Ishikawa (cell line): ENCODE measurements around the gene POU2F1.

ENCODE experiments used
- CEBPB ChIP-seq: IDR thresholded peaks from 2 replicates; pipeline ENCODE4 v1.6.1; 2012
- CREB1 ChIP-seq: IDR thresholded peaks from 2 replicates; pipeline ENCODE4 v1.6.1; 2012; ENCODE audit warnings: low read depth
- EGR1 ChIP-seq: IDR thresholded peaks from 2 replicates; pipeline ENCODE4 v1.6.1; 2012
- EP300 ChIP-seq: IDR thresholded peaks from 2 replicates; pipeline ENCODE4 v1.6.1; 2012; ENCODE audit warnings: borderline replicate concordance
- FOXM1 ChIP-seq: IDR thresholded peaks from 2 replicates; pipeline ENCODE4 v1.6.1; 2012; ENCODE audit warnings: low read depth, borderline replicate concordance
- MAX ChIP-seq: IDR thresholded peaks from 2 replicates; pipeline ENCODE4 v1.6.1; 2012
- NFIC ChIP-seq: IDR thresholded peaks from 2 replicates; pipeline ENCODE4 v1.6.1; 2012
- RAD21 ChIP-seq: IDR thresholded peaks from 2 replicates; pipeline ENCODE4 v1.6.1; 2012; ENCODE audit warnings: low read depth
- TAF1 ChIP-seq: IDR thresholded peaks from 2 replicates; pipeline ENCODE4 v1.6.1; 2012; ENCODE audit warnings: low read depth, mild to moderate bottlenecking
- TCF12 ChIP-seq: IDR thresholded peaks from 2 replicates; pipeline ENCODE4 v1.6.1; 2012; ENCODE audit warnings: low read depth
- TEAD4 ChIP-seq: IDR thresholded peaks from 2 replicates; pipeline ENCODE4 v1.6.1; 2012
- USF1 ChIP-seq: IDR thresholded peaks from 2 replicates; pipeline ENCODE4 v1.6.1; 2012
- YY1 ChIP-seq: IDR thresholded peaks from 2 replicates; pipeline ENCODE4 v1.6.1; 2012; ENCODE audit warnings: low read depth
- ZBTB7A ChIP-seq: IDR thresholded peaks from 2 replicates; pipeline ENCODE4 v1.6.1; 2012; ENCODE audit warnings: low read depth
- TF ChIP-seq, protein P1 (sequence below): IDR thresholded peaks from 2 replicates; pipeline ENCODE4 v1.6.1; 2012; ENCODE audit warnings: low read depth, mild to moderate bottlenecking

The POU2F1 gene

GRCh38 chr1:167278497-167278896 lies 57.8 kb downstream of the POU2F1 start:
- TF ChIP-seq TEAD4 (no peak), CEBPB (no peak), NFIC (no peak), TAF1 (no peak), RAD21 (no peak), ZBTB7A (no peak), TCF12 (no peak), EP300 (no peak), MAX (no peak), YY1 (no peak), EGR1 (no peak), FOXM1 (no peak), CREB1 (no peak), USF1 (no peak)
- TF ChIP-seq, protein P1, sequence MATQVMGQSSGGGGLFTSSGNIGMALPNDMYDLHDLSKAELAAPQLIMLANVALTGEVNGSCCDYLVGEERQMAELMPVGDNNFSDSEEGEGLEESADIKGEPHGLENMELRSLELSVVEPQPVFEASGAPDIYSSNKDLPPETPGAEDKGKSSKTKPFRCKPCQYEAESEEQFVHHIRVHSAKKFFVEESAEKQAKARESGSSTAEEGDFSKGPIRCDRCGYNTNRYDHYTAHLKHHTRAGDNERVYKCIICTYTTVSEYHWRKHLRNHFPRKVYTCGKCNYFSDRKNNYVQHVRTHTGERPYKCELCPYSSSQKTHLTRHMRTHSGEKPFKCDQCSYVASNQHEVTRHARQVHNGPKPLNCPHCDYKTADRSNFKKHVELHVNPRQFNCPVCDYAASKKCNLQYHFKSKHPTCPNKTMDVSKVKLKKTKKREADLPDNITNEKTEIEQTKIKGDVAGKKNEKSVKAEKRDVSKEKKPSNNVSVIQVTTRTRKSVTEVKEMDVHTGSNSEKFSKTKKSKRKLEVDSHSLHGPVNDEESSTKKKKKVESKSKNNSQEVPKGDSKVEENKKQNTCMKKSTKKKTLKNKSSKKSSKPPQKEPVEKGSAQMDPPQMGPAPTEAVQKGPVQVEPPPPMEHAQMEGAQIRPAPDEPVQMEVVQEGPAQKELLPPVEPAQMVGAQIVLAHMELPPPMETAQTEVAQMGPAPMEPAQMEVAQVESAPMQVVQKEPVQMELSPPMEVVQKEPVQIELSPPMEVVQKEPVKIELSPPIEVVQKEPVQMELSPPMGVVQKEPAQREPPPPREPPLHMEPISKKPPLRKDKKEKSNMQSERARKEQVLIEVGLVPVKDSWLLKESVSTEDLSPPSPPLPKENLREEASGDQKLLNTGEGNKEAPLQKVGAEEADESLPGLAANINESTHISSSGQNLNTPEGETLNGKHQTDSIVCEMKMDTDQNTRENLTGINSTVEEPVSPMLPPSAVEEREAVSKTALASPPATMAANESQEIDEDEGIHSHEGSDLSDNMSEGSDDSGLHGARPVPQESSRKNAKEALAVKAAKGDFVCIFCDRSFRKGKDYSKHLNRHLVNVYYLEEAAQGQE, result no peak

DNA sequence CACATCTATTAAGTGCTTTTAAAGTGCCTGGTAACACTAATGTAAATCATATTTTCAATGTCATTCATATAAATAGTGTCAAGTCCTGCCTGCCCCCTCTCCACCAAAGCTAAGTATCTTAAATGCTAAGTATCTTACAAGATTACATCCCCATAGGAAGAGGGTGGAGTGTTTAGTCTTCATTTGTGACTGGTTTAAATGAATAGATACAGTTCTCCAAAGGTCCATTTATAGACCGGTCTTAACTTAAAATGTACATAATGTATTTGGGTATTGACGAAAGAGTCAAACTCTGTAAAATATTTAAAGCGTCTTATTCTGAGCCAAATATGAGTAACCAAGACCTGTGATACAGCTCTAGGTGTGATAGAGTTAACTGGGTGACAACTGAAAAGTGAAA lies 60.2 kb downstream of the POU2F1 start:
- TF ChIP-seq EP300 (no peak), TCF12 (no peak), TAF1 (no peak), FOXM1 (no peak), CEBPB (no peak), RAD21 (no peak), USF1 (no peak), TEAD4 (no peak), YY1 (no peak)

GRCh38 chr1:167288390-167289074 lies 67.8 kb downstream of the POU2F1 start:
- TF ChIP-seq EP300 (no peak), YY1 (no peak), TEAD4 (no peak), TCF12 (no peak), EGR1 (no peak), MAX (no peak)
- TF ChIP-seq, protein P1, result no peak

- TF ChIP-seq TEAD4 (no peak), EGR1 (no peak), USF1 (no peak), YY1 (no peak), CEBPB (no peak), CREB1 (no peak), RAD21 (no peak), ZBTB7A (no peak), FOXM1 (no peak), MAX (no peak), TCF12 (no peak), NFIC (no peak), EP300 (no peak), TAF1 (no peak)
- TF ChIP-seq, protein P1, result no peak
Observed at GRCh38 chr1:167289075-167289442, 68.4 kb downstream of the POU2F1 start.
